GM21515 (cell line): Measurements from ENCODE around the gene CD3E.
"Not testable (repeated sequence)": the region's sequence is repeated elsewhere in the genome, so short reads cannot be mapped to it uniquely, and the experiment has no call there.

Experiments used
- ATAC-seq: cut with Tn5 transposase; IDR thresholded peaks from one replicate; pipeline ENCODE4 v1.9.1; 2021; ENCODE audit not compliant: unreplicated experiment

CD3E gene

GRCh38 chr11:118290923-118291322 is 13.6 kb upstream of the CD3E start:
- ATAC-seq, result no peak

GRCh38 chr11:118291477-118292135 is 12.9 kb upstream of the CD3E start:
- ATAC-seq, result no peak

- ATAC-seq, result no peak
Observed at GRCh38 chr11:118294053-118294452, 10.5 kb upstream of the CD3E start.

GRCh38 chr11:118295199-118295598 is 9.3 kb upstream of the CD3E start:
- no peak for ATAC-seq

- no peak for ATAC-seq
Observed at GRCh38 chr11:118295815-118296454, 8.6 kb upstream of the CD3E start.

- no peak for ATAC-seq
Observed at GRCh38 chr11:118301600-118302195, 2.8 kb upstream of the CD3E start.

- ATAC-seq, result no peak
Observed at GRCh38 chr11:118304227-118304567, 333 bp upstream of the CD3E start.

GRCh38 chr11:118305726-118306125 is 1.2 kb downstream of the CD3E start:
- ATAC-seq, result no peak

- ATAC-seq, result no peak
Observed at GRCh38 chr11:118306556-118306955, 2.0 kb downstream of the CD3E start.

GRCh38 chr11:118308995-118309528 is 4.5 kb downstream of the CD3E start:
- not testable (repeated sequence) for ATAC-seq

- no peak for ATAC-seq
Observed at GRCh38 chr11:118310271-118310670, 5.7 kb downstream of the CD3E start.

GRCh38 chr11:118310781-118311485 is 6.4 kb downstream of the CD3E start:
- no peak for ATAC-seq

- ATAC-seq, result no peak
Observed at GRCh38 chr11:118311518-118311917, 7.0 kb downstream of the CD3E start.

GRCh38 chr11:118312328-118312727 is 7.8 kb downstream of the CD3E start:
- no peak for ATAC-seq

- ATAC-seq, result no peak
Observed at GRCh38 chr11:118313242-118313641, 8.7 kb downstream of the CD3E start.

- ATAC-seq, result no peak
Observed at GRCh38 chr11:118314988-118315411, 10.5 kb downstream of the CD3E start.

GRCh38 chr11:118318124-118318523 is 13.6 kb downstream of the CD3E start:
- ATAC-seq, result no peak

- ATAC-seq, result no peak
Observed at GRCh38 chr11:118318581-118319336, 14.2 kb downstream of the CD3E start.

- ATAC-seq, result no peak
Observed at GRCh38 chr11:118319337-118319707, 14.8 kb downstream of the CD3E start.

GRCh38 chr11:118320515-118320914 is 16.0 kb downstream of the CD3E start:
- no peak for ATAC-seq
